T-helper 1 cell treated with Interleukin-12 subunit alpha and Interleukin-12 subunit beta and Interleukin-4 antibody, amounts not matched to agents 30 ng/mL and 1 ng/mL, for 36 hours (primary cell): ENCODE data around the gene AP1S3. TPM values are rescaled to one million over a fixed set of nuclear protein-coding genes. Genes with fewer than 3 reads are reported as not detected.

Experiments
- intact Hi-C: fragments of 100-400 bp; cut with micrococcal nuclease; formaldehyde crosslinking; loops from one replicate; pipeline ENCODE4 v1.15.1; 2024
- total RNA-seq: library from RNA; stranded (reverse); gene quantifications from 2 replicates; pipeline ENCODE4 v1.2.3, GENCODE V29; 2022

The AP1S3 gene
- total RNA-seq, 1 donor from 2014 or later: 7.1 TPM

GRCh38 chr2:223762853-223763252 lies 74.5 kb downstream of the AP1S3 start:
- intact Hi-C loops: no loop called here

DNA sequence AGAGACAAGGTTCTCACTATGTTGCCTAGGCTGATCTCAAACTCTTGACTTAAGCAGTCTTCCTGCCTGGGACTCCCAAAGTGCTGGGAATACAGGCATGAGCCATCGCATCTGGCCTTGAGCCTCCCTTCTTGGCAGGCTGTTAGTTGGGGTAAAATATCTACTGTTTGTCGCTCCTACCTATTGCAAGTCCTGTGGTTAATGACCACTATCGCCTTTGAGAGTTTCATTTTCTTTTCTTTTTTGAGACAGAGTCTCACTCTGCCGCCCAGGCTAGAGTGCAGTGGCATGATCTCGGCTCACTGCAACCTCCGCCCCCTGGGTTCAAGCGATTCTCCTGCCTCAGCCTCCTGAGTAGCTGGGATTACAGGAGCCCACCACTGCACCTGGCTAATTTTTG lies 75.6 kb downstream of the AP1S3 start:
- intact Hi-C loops: loop anchor here (1.0 to 2.0 kb wide), 7 partner anchors 19 to 261 kb away; partner anchors contain the start of genes AP1S3 and MRPL44

GRCh38 chr2:223760838-223761502 lies 76.4 kb downstream of the AP1S3 start:
- intact Hi-C loops: loop anchor here (1.0 to 2.0 kb wide), 8 partner anchors 19 to 262 kb away; partner anchors contain the start of genes AP1S3 and MRPL44

GRCh38 chr2:223759569-223760430 lies 77.6 kb downstream of the AP1S3 start:
- intact Hi-C loops: loop anchor here (1.0 to 2.0 kb wide), 2 partner anchors 32 to 263 kb away; no protein-coding TSS in a partner anchor

DNA sequence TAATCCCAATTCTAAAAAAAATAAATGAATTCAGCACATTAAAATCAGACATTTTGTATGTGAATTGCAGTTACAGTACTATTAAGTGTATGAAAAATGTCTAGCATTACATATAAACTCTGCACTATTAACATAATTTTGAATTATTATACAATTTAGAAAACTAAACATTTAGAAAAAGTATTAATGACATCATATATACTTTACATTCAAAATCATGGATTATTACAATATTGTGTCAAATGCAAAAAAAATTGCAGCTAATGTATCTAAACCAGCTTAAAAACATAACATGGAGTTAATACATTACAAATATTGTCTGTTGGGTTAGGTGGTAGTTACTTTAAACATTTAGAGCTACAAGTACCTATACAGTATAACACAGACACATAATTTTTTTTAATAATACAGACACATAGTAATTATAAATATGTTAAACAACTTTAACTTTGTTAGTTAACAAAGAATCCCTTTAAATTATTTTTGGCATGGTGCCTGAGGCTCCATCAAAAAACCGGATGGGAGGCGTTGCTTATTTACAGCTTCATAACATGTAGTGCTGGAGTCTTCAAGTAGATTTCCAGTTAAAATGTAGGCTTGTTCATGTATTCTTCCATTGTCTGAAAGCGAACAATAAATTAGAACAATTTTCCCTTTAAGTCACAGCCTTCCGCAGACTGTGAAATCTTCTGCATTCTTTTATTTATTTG lies 79.1 kb downstream of the AP1S3 start:
- intact Hi-C loops: no loop called here

DNA sequence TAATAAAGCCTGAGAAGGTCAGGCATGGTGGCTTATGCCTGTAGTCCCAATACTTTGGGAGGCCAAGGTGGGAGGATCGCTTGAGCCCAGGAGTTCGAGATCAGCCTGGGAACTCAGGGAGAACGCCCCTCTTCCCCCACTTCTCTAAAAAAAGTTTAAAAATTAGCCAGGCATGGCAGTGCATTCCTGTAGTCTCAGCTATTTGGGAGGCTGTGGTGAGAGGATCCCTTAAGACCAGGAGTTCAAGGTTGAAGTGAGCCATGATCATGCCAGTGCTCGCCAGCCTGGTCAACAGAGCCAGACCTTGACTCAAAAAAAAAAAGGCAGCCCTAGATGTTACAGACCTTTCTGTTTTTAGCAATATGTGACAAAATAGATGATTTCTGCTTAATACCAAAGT lies 83.4 kb downstream of the AP1S3 start:
- intact Hi-C loops: no loop called here

DNA sequence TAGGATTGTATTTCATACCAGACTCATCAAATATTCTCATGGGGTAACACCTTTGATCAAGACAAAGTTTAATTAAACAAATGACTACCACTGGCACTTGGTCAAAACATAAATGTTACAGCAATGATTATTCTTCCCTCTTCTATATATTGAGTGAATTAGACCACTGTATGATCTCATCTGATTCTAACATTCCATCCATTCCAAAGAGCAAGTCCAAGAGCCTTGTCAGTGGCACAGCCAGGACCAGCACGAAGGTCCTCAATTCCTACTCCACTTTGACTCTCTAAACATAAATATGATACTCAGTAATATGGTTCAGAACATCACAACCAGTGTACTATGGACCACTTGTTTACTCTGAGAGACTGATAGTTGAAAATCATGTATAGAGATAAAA lies 86.4 kb downstream of the AP1S3 start:
- intact Hi-C loops: no loop called here

- intact Hi-C loops: no loop called here
Measured at GRCh38 chr2:223747392-223748042, 89.9 kb downstream of the AP1S3 start.

GRCh38 chr2:223746611-223747010 lies 90.8 kb downstream of the AP1S3 start:
- intact Hi-C loops: no loop called here

DNA sequence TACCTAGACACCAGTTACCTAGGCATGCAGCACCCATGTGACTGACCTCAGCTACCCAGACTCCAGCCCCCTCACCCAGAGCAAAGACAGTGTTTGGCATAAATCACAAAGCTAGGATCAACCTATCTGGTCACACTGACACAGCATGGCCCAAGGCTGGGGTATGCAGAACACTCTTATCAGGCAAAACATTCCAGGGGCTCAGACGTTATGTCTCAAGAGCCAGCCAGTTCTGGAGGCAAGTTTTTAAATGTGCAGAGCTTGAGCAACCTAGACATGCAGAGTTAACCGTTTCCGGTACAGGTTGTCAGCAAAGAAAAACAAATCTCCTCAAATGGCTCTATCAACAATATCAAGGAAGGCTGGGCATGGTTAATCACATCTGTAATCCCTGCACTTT lies 92.8 kb downstream of the AP1S3 start:
- intact Hi-C loops: no loop called here

GRCh38 chr2:223740679-223741078 lies 96.7 kb downstream of the AP1S3 start:
- intact Hi-C loops: no loop called here

DNA sequence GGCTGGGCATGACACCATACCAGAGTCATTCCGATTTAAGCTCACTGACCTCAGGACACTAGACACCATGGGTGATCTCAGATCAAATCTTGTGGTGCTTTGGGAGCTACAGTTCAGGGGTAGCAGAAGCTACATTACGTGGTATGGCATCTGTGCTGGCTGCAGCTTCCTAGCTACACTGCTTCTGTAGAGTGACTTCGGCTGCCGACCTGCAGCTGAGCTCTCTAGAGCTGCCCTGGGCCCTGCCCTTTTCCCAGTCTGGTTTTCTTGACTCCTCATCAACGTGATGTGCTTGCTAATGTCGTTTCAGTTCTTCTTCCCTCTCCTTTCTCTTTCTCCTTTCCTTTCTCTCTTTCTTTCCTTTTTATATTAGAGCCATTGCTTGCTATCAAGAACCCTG lies 100.2 kb downstream of the AP1S3 start:
- intact Hi-C loops: no loop called here

DNA sequence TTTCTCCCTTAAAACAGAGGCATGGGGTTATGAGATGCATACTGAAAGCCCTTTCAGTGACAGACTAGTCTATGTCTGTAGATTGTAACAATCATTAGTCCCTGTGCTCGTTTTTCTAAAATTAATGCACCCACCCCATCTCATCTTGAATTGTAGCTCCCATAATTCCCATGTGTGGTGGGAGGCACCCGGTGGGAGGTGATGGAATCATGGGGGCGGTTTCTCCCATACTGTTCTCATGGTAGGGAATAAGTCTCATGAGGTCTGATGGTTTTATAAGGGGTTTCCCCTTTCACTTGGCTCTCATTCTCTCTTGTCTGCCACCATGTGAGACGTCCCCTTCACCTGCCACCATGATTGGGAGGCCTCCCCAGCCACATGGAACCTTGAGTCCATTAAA lies 100.9 kb downstream of the AP1S3 start:
- intact Hi-C loops: no loop called here

DNA sequence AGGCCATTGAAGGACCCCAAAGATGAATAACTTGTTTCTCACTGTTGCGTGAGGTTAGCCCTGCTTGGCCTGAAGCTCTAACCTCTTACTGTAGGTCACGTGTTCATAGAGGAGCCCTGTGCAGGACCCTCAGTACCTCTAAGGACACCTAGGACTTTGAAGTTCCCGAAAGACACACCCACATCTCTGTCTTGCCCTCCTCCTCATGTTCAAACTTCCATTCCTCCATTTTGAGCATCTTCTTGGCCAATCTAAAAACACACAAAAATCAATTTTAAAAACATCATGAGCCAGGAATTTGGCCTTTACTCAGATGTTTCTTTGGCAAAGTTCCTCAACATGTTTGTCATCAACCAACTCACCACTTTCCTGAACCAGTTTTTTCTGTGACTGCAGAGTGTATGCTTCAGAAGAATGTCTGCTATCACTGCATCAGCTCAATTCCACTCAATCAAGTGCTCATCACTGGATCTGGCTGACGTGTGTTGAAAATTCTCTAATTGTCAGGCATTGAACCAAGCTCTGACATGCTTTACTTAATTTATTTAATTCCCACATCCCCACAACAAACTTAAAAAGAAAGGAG lies 101.6 kb downstream of the AP1S3 start:
- intact Hi-C loops: no loop called here

GRCh38 chr2:223735035-223735640 lies 102.2 kb downstream of the AP1S3 start:
- intact Hi-C loops: no loop called here

DNA sequence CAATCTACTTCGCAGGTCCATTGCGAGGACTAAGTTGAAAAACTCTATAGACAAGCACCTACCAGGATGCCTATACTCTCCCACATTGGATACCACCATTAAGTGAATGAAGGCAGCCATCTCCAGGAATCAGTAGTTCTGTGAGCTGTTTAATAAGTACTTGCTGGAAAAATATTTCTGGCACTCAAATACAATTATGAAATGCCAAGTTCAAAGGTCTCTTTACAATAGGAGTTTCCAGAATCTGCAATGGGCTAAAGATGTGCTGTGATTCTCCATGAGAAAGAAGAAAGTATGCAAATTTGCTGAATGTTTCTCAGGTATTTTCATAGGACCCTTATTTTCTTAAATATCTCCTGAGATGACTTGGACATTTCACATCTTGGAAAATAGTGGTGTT lies 103.0 kb downstream of the AP1S3 start:
- intact Hi-C loops: no loop called here

GRCh38 chr2:223732346-223732745 lies 105.0 kb downstream of the AP1S3 start:
- intact Hi-C loops: no loop called here

- intact Hi-C loops: no loop called here
Measured at GRCh38 chr2:223731503-223731902, 105.9 kb downstream of the AP1S3 start.

- intact Hi-C loops: loop anchor here (5.0 kb wide), 1 partner anchor 638 kb away; no protein-coding TSS in a partner anchor
Measured at GRCh38 chr2:223729781-223730180, 107.6 kb downstream of the AP1S3 start.

GRCh38 chr2:223727562-223727961 lies 109.8 kb downstream of the AP1S3 start:
- intact Hi-C loops: loop anchor here (1.0 to 5.0 kb wide), 10 partner anchors 33 to 756 kb away; partner anchors contain the start of genes AP1S3 and WDFY1
